ENCODE measurements around the gene CBLC. TPM values are rescaled to one million over a fixed set of nuclear protein-coding genes. Genes with fewer than 3 reads are reported as not detected.
A peak's percentile ranks its signal among the peaks of the same experiment; 100 is the strongest.

The CBLC gene
- total RNA-seq, 1 experiment from 2014 or later: not detected

GRCh38 chr19:44746946-44747738, 30.5 kb upstream of the CBLC start:
- DNase-seq (ENCODE audit: low read depth): peak; percentile 98

GRCh38 chr19:44747739-44748425, 29.8 kb upstream of the CBLC start:
- peak; percentile 84 for DNase-seq (ENCODE audit: low read depth)

- DNase-seq (ENCODE audit: low read depth): peak; percentile 90
Measured at GRCh38 chr19:44748426-44749254, 29.1 kb upstream of the CBLC start, which contains the start of gene BCL3. TSS of gene BCL3 (plus strand) at chr19:44748708. CDS start at chr19:44748791, 83 bp downstream.

- no peak for DNase-seq (ENCODE audit: low read depth)
Measured at GRCh38 chr19:44749292-44749691, 28.4 kb upstream of the CBLC start.

GRCh38 chr19:44749994-44750393, 27.7 kb upstream of the CBLC start:
- DNase-seq (ENCODE audit: low read depth): no peak

- no peak for DNase-seq (ENCODE audit: low read depth)
Measured at GRCh38 chr19:44752123-44752815, 25.4 kb upstream of the CBLC start.

- peak; percentile 99 for DNase-seq (ENCODE audit: low read depth)
Measured at GRCh38 chr19:44752816-44753625, 24.7 kb upstream of the CBLC start.

- DNase-seq (ENCODE audit: low read depth): no peak
Measured at GRCh38 chr19:44753626-44753931, 24.1 kb upstream of the CBLC start.

- peak; percentile 92 for DNase-seq (ENCODE audit: low read depth)
Measured at GRCh38 chr19:44753932-44754749, 23.5 kb upstream of the CBLC start.

GRCh38 chr19:44754750-44755080, 23.0 kb upstream of the CBLC start:
- DNase-seq (ENCODE audit: low read depth): no peak

GRCh38 chr19:44755219-44755618, 22.5 kb upstream of the CBLC start:
- no peak for DNase-seq (ENCODE audit: low read depth)

GRCh38 chr19:44756089-44756562, 21.6 kb upstream of the CBLC start:
- DNase-seq (ENCODE audit: low read depth): no peak

- no peak for DNase-seq (ENCODE audit: low read depth)
Measured at GRCh38 chr19:44757057-44757734, 20.5 kb upstream of the CBLC start.

- DNase-seq (ENCODE audit: low read depth): no peak
Measured at GRCh38 chr19:44757735-44758505, 19.8 kb upstream of the CBLC start.

- DNase-seq (ENCODE audit: low read depth): no peak
Measured at GRCh38 chr19:44758596-44758995, 19.1 kb upstream of the CBLC start.

GRCh38 chr19:44759083-44759804, 18.4 kb upstream of the CBLC start:
- DNase-seq (ENCODE audit: low read depth): no peak

- DNase-seq (ENCODE audit: low read depth): no peak
Measured at GRCh38 chr19:44762038-44762437, 15.7 kb upstream of the CBLC start.

All from RPMI7951 (cell line).